HFF-Myc (cell line): ENCODE results near the gene GNG13.

ENCODE experiments used
- DNase-seq: peaks from one replicate; pipeline ENCODE4 v3.0.0-alpha.2; 2011; ENCODE audit warnings: low read depth; ENCODE audit errors: extremely low read depth
- H3K4me3 ChIP-seq: replicated peaks from 2 replicates; pipeline ENCODE4 v1.5.1; 2011; ENCODE audit warnings: low read depth, mild to moderate bottlenecking, control low read depth, low read length
- CTCF ChIP-seq: IDR thresholded peaks from 2 replicates; pipeline ENCODE4 v1.5.1; 2012; ENCODE audit warnings: mild to moderate bottlenecking, low read depth, low read length, control low read depth; ENCODE audit errors: missing control alignments

Gene GNG13

DNA sequence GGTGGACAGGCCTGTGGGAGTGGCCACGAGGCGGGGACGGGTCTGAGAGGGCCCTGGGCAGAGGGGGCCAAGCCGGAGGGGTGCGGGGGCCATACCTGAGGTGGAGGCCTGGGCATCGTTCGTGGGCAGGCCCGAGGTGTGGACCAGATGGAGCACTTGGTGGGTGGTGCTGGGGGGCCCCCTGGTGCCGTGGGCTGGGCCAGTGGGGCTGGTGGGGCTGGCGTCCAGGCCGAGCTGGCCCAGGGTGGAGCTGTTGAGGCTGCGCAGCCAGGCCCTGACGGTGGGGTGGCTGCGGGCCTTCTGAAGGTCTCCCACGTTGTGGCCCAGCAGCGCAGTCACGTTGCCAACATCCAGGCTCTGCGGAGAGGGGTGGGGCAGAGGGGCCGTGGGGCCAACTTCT is 30.6 kb downstream of the GNG13 start:
- no peak overlapping the region for H3K4me3 ChIP-seq
- DNase-seq = no peak
- TF ChIP-seq CTCF = no peak

- no peak for TF ChIP-seq CTCF
- no peak overlapping the region for H3K4me3 ChIP-seq
- DNase-seq = no peak
Observed at GRCh38 chr16:769184-769784, 31.2 kb downstream of the GNG13 start.

- TF ChIP-seq CTCF = no peak
- DNase-seq = no peak
- no peak overlapping the region for H3K4me3 ChIP-seq
Observed at GRCh38 chr16:768428-768827, 32.1 kb downstream of the GNG13 start.

- H3K4me3 ChIP-seq = no peak overlapping the region
- no peak for TF ChIP-seq CTCF
- DNase-seq = no peak
Observed at GRCh38 chr16:767743-768235, 32.7 kb downstream of the GNG13 start.

DNA sequence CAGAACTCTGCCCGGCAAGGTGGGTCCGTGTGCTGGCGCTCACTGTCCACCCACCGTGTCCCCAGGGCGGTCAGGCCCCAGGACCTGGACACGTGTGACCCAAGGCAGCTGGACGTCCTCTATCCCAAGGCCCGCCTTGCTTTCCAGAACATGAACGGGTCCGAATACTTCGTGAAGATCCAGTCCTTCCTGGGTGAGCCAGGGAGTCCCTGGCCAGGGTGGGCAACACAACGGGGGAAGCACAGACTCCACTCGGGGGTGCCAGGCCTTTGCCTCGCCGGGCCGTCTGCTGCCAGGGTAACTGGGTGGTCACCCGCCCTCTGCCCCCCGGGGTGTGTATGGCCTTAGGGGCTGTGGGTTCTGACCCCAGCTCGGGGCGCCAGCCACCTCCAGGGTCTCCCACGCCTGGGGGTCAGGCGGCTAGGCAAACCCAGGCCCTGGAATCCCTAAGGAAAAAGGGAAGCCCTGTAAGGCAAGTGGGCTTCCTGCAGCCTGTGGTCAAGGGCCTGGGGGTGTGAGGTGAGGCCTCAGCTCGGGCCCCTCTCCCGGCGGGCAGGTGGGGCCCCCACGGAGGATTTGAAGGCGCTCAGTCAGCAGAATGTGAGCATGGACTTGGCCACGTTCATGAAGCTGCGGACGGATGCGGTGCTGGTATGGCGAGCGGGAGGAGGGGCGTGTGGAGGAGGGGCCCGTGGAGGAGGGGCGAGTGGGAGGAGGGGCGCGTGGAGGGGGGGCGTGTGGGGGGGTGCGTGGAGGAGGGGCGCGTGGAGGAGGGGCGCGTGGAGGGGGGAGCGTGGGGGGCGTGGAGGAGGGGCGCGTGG is 33.5 kb downstream of the GNG13 start:
- no peak for DNase-seq
- no peak overlapping the region for H3K4me3 ChIP-seq
- TF ChIP-seq CTCF = no peak

GRCh38 chr16:766008-766819 is 34.3 kb downstream of the GNG13 start:
- DNase-seq = no peak
- TF ChIP-seq CTCF = no peak
- no peak overlapping the region for H3K4me3 ChIP-seq
